ENCODE results near the gene SUMF1.

The SUMF1 gene

GRCh38 chr3:4425707-4426106, 41.4 kb downstream of the SUMF1 start:
- no peak overlapping the region for H3K27ac ChIP-seq (ENCODE audit: low read depth, low read length)
- peaks cover 6% of the 10 kb centered on the region; the same call in 1 of the 2 replicates for H3K4me1 ChIP-seq (ENCODE audit: insufficient read depth, low read length)
- 0 out of 2 replicates have a peak, but pooled peaks cover under 1% of the 10 kb centered on the region for H3K9me3 ChIP-seq (ENCODE audit: insufficient read depth, low read depth, low read length)
- H3K4me3 ChIP-seq (ENCODE audit: low read length) = no peak overlapping the region
- no peak overlapping the region for H3K9ac ChIP-seq (ENCODE audit: low read depth, low read length)
- no peaks in the 10 kb centered on the region for H3K36me3 ChIP-seq (ENCODE audit: insufficient read depth, low read length)
- 87% methylated on average over 4 of the region's 4 CpGs for WGBS
- no peaks in the 10 kb centered on the region for H3K27me3 ChIP-seq (ENCODE audit: insufficient read depth, low read length)

- Histone ChIP-seq H3K9ac (ENCODE audit: low read depth, low read length) (no peak overlapping the region), H3K4me3 (ENCODE audit: low read length) (no peak overlapping the region), H3K27me3 (ENCODE audit: insufficient read depth, low read length) (no peaks in the 10 kb centered on the region), H3K27ac (ENCODE audit: low read depth, low read length) (no peak overlapping the region), H3K9me3 (ENCODE audit: insufficient read depth, low read depth, low read length) (no peaks in the 10 kb centered on the region), H3K4me1 (ENCODE audit: insufficient read depth, low read length) (peaks cover 6% of the 10 kb centered on the region; the same call in 1 of the 2 replicates), H3K36me3 (ENCODE audit: insufficient read depth, low read length) (no peaks in the 10 kb centered on the region)
Measured at GRCh38 chr3:4425055-4425454, 42.0 kb downstream of the SUMF1 start.

GRCh38 chr3:4421121-4421520, 45.9 kb downstream of the SUMF1 start:
- WGBS = 92% methylated on average over 2 of the region's 2 CpGs
- Histone ChIP-seq H3K9ac (ENCODE audit: low read depth, low read length) (no peak overlapping the region), H3K36me3 (ENCODE audit: insufficient read depth, low read length) (peaks cover 13% of the 10 kb centered on the region; the same call in 1 of the 2 replicates), H3K27me3 (ENCODE audit: insufficient read depth, low read length) (no peaks in the 10 kb centered on the region), H3K4me1 (ENCODE audit: insufficient read depth, low read length) (no peaks in the 10 kb centered on the region), H3K9me3 (ENCODE audit: insufficient read depth, low read depth, low read length) (no peaks in the 10 kb centered on the region), H3K4me3 (ENCODE audit: low read length) (no peak overlapping the region), H3K27ac (ENCODE audit: low read depth, low read length) (no peak overlapping the region)

- no peak overlapping the region for H3K4me3 ChIP-seq (ENCODE audit: low read length)
- H3K27me3 ChIP-seq (ENCODE audit: insufficient read depth, low read length) = no peaks in the 10 kb centered on the region
- H3K4me1 ChIP-seq (ENCODE audit: insufficient read depth, low read length) = no peaks in the 10 kb centered on the region
- H3K27ac ChIP-seq (ENCODE audit: low read depth, low read length) = no peak overlapping the region
- H3K9me3 ChIP-seq (ENCODE audit: insufficient read depth, low read depth, low read length) = no peaks in the 10 kb centered on the region
- H3K36me3 ChIP-seq (ENCODE audit: insufficient read depth, low read length) = peaks cover 13% of the 10 kb centered on the region; the same call in 1 of the 2 replicates
- 100% methylated on average over 1 of the region's 1 CpG for WGBS
- no peak overlapping the region for H3K9ac ChIP-seq (ENCODE audit: low read depth, low read length)
Measured at GRCh38 chr3:4419920-4420319, 47.1 kb downstream of the SUMF1 start.

GRCh38 chr3:4419386-4419785, 47.7 kb downstream of the SUMF1 start:
- WGBS = 98% methylated on average over 3 of the region's 3 CpGs
- no peaks in the 10 kb centered on the region for H3K9me3 ChIP-seq (ENCODE audit: insufficient read depth, low read depth, low read length)
- H3K9ac ChIP-seq (ENCODE audit: low read depth, low read length) = no peak overlapping the region
- H3K27ac ChIP-seq (ENCODE audit: low read depth, low read length) = no peak overlapping the region
- H3K36me3 ChIP-seq (ENCODE audit: insufficient read depth, low read length) = peaks cover 13% of the 10 kb centered on the region; the same call in 1 of the 2 replicates
- H3K27me3 ChIP-seq (ENCODE audit: insufficient read depth, low read length) = no peaks in the 10 kb centered on the region
- H3K4me1 ChIP-seq (ENCODE audit: insufficient read depth, low read length) = no peaks in the 10 kb centered on the region
- no peak overlapping the region for H3K4me3 ChIP-seq (ENCODE audit: low read length)

GRCh38 chr3:4418156-4418555, 48.9 kb downstream of the SUMF1 start:
- Histone ChIP-seq H3K27ac (ENCODE audit: low read depth, low read length) (no peak overlapping the region), H3K4me1 (ENCODE audit: insufficient read depth, low read length) (no peaks in the 10 kb centered on the region)
- 94% methylated on average over 4 of the region's 4 CpGs for WGBS

GRCh38 chr3:4417449-4417848, 49.6 kb downstream of the SUMF1 start:
- H3K9ac ChIP-seq (ENCODE audit: low read depth, low read length) = no peak overlapping the region
- H3K9me3 ChIP-seq (ENCODE audit: insufficient read depth, low read depth, low read length) = no peaks in the 10 kb centered on the region
- no peak overlapping the region for H3K4me3 ChIP-seq (ENCODE audit: low read length)
- WGBS = 97% methylated on average over 1 of the region's 1 CpG
- no peaks in the 10 kb centered on the region for H3K27me3 ChIP-seq (ENCODE audit: insufficient read depth, low read length)
- peaks cover 17% of the 10 kb centered on the region; the same call in 1 of the 2 replicates for H3K36me3 ChIP-seq (ENCODE audit: insufficient read depth, low read length)
- H3K27ac ChIP-seq (ENCODE audit: low read depth, low read length) = no peak overlapping the region
- no peaks in the 10 kb centered on the region for H3K4me1 ChIP-seq (ENCODE audit: insufficient read depth, low read length)

More at GRCh38 chr3:4418156-4418555, 48.9 kb downstream of the SUMF1 start:
- Histone ChIP-seq H3K27me3 (ENCODE audit: insufficient read depth, low read length) (no peaks in the 10 kb centered on the region), H3K9me3 (ENCODE audit: insufficient read depth, low read depth, low read length) (no peaks in the 10 kb centered on the region), H3K36me3 (ENCODE audit: insufficient read depth, low read length) (peaks cover 16% of the 10 kb centered on the region; the same call in 1 of the 2 replicates), H3K4me3 (ENCODE audit: low read length) (no peak overlapping the region), H3K9ac (ENCODE audit: low read depth, low read length) (no peak overlapping the region)

- no peaks in the 10 kb centered on the region for H3K9me3 ChIP-seq (ENCODE audit: insufficient read depth, low read depth, low read length)
- no peak overlapping the region for H3K27ac ChIP-seq (ENCODE audit: low read depth, low read length)
- H3K36me3 ChIP-seq (ENCODE audit: insufficient read depth, low read length) = peaks cover 17% of the 10 kb centered on the region; the same call in 1 of the 2 replicates
Measured at GRCh38 chr3:4416961-4417360, 50.1 kb downstream of the SUMF1 start.

GRCh38 chr3:4416427-4416945, 50.6 kb downstream of the SUMF1 start:
- Histone ChIP-seq H3K27me3 (ENCODE audit: insufficient read depth, low read length) (no peaks in the 10 kb centered on the region), H3K27ac (ENCODE audit: low read depth, low read length) (no peak overlapping the region), H3K9me3 (ENCODE audit: insufficient read depth, low read depth, low read length) (no peaks in the 10 kb centered on the region), H3K9ac (ENCODE audit: low read depth, low read length) (no peak overlapping the region), H3K4me3 (ENCODE audit: low read length) (no peak overlapping the region), H3K4me1 (ENCODE audit: insufficient read depth, low read length) (no peaks in the 10 kb centered on the region), H3K36me3 (ENCODE audit: insufficient read depth, low read length) (peaks cover 17% of the 10 kb centered on the region; the same call in 1 of the 2 replicates)
- 88% methylated on average over 5 of the region's 5 CpGs for WGBS

More at GRCh38 chr3:4416961-4417360, 50.1 kb downstream of the SUMF1 start:
- H3K9ac ChIP-seq (ENCODE audit: low read depth, low read length) = no peak overlapping the region
- H3K27me3 ChIP-seq (ENCODE audit: insufficient read depth, low read length) = no peaks in the 10 kb centered on the region
- WGBS = 95% methylated on average over 6 of the region's 6 CpGs
- H3K4me3 ChIP-seq (ENCODE audit: low read length) = no peak overlapping the region
- H3K4me1 ChIP-seq (ENCODE audit: insufficient read depth, low read length) = no peaks in the 10 kb centered on the region

- Histone ChIP-seq H3K27ac (ENCODE audit: low read depth, low read length) (no peak overlapping the region), H3K27me3 (ENCODE audit: insufficient read depth, low read length) (no peaks in the 10 kb centered on the region), H3K36me3 (ENCODE audit: insufficient read depth, low read length) (peaks cover 26% of the 10 kb centered on the region), H3K9ac (ENCODE audit: low read depth, low read length) (no peak overlapping the region), H3K4me3 (ENCODE audit: low read length) (no peak overlapping the region), H3K9me3 (ENCODE audit: insufficient read depth, low read depth, low read length) (no peaks in the 10 kb centered on the region), H3K4me1 (ENCODE audit: insufficient read depth, low read length) (no peaks in the 10 kb centered on the region)
- WGBS = 100% methylated on average over 1 of the region's 1 CpG
Measured at GRCh38 chr3:4413467-4413866, 53.6 kb downstream of the SUMF1 start.

- H3K27ac ChIP-seq (ENCODE audit: low read depth, low read length) = no peak overlapping the region
- WGBS = 100% methylated on average over 1 of the region's 1 CpG
- no peak overlapping the region for H3K9ac ChIP-seq (ENCODE audit: low read depth, low read length)
- no peaks in the 10 kb centered on the region for H3K4me1 ChIP-seq (ENCODE audit: insufficient read depth, low read length)
- peaks cover 24% of the 10 kb centered on the region for H3K36me3 ChIP-seq (ENCODE audit: insufficient read depth, low read length)
- H3K9me3 ChIP-seq (ENCODE audit: insufficient read depth, low read depth, low read length) = no peaks in the 10 kb centered on the region
- no peak overlapping the region for H3K4me3 ChIP-seq (ENCODE audit: low read length)
- no peaks in the 10 kb centered on the region for H3K27me3 ChIP-seq (ENCODE audit: insufficient read depth, low read length)
Measured at GRCh38 chr3:4411833-4412232, 55.2 kb downstream of the SUMF1 start.

GRCh38 chr3:4411236-4411635, 55.8 kb downstream of the SUMF1 start:
- Histone ChIP-seq H3K9ac (ENCODE audit: low read depth, low read length) (no peak overlapping the region), H3K27ac (ENCODE audit: low read depth, low read length) (no peak overlapping the region), H3K4me3 (ENCODE audit: low read length) (no peak overlapping the region), H3K36me3 (ENCODE audit: insufficient read depth, low read length) (peaks cover 18% of the 10 kb centered on the region), H3K27me3 (ENCODE audit: insufficient read depth, low read length) (no peaks in the 10 kb centered on the region), H3K9me3 (ENCODE audit: insufficient read depth, low read depth, low read length) (no peaks in the 10 kb centered on the region), H3K4me1 (ENCODE audit: insufficient read depth, low read length) (no peaks in the 10 kb centered on the region)
- 92% methylated on average over 1 of the region's 1 CpG for WGBS

All from HUES64 (cell line).